ENCODE measurements around the gene TRPT1.
"Not testable (repeated sequence)": the region's sequence is repeated elsewhere in the genome, so short reads cannot be mapped to it uniquely, and the experiment has no call there.

Gene TRPT1

GRCh38 chr11:64249038-64249437, 23.1 kb upstream of the TRPT1 start:
- in situ Hi-C loops (cut with MboI; ENCODE audit: low sequenced_read_pairs, unreplicated experiment) = no loop called here
- no peak for TF ChIP-seq CTCF (IDR thresholded peaks at IDR 0.05; ENCODE audit: borderline replicate concordance, control extremely low read depth, extremely low read depth, insufficient read depth, missing control alignments)
- DNase-seq (ENCODE audit: low spot score) = no peak

GRCh38 chr11:64248578-64248977, 22.6 kb upstream of the TRPT1 start:
- TF ChIP-seq CTCF (IDR thresholded peaks at IDR 0.05; ENCODE audit: borderline replicate concordance, control extremely low read depth, extremely low read depth, insufficient read depth, missing control alignments) = no peak
- DNase-seq (ENCODE audit: low spot score) = no peak
- in situ Hi-C loops (cut with MboI; ENCODE audit: low sequenced_read_pairs, unreplicated experiment) = no loop called here

- TF ChIP-seq CTCF (IDR thresholded peaks at IDR 0.05; ENCODE audit: borderline replicate concordance, control extremely low read depth, extremely low read depth, insufficient read depth, missing control alignments) = no peak
- DNase-seq (ENCODE audit: low spot score) = no peak
- in situ Hi-C loops (cut with MboI; ENCODE audit: low sequenced_read_pairs, unreplicated experiment) = no loop called here
Observed at GRCh38 chr11:64247729-64248531, 21.9 kb upstream of the TRPT1 start.

GRCh38 chr11:64246871-64247728, 21.1 kb upstream of the TRPT1 start, which contains the start of gene PPP1R14B:
PPP1R14B (minus strand) TSS chr11:64246943; CDS start chr11:64246673, 270 bp downstream.
- TF ChIP-seq CTCF (IDR thresholded peaks at IDR 0.05; ENCODE audit: borderline replicate concordance, control extremely low read depth, extremely low read depth, insufficient read depth, missing control alignments) = no peak
- in situ Hi-C loops (cut with MboI; ENCODE audit: low sequenced_read_pairs, unreplicated experiment) = no loop called here
- DNase-seq (ENCODE audit: low spot score) = peak; percentile 90

- DNase-seq (ENCODE audit: low spot score); in situ Hi-C loops (cut with MboI; ENCODE audit: low sequenced_read_pairs, unreplicated experiment): not testable (repeated sequence)
Observed at GRCh38 chr11:64246621-64246870, 20.6 kb upstream of the TRPT1 start.

GRCh38 chr11:64245797-64246620, 20.0 kb upstream of the TRPT1 start:
- DNase-seq (ENCODE audit: low spot score) = peak; percentile 56
- TF ChIP-seq CTCF (IDR thresholded peaks at IDR 0.05; ENCODE audit: borderline replicate concordance, control extremely low read depth, extremely low read depth, insufficient read depth, missing control alignments) = no peak
- in situ Hi-C loops (cut with MboI; ENCODE audit: low sequenced_read_pairs, unreplicated experiment) = no loop called here
